Upper lobe of left lung (tissue), 4 donors: Measurements from ENCODE around the gene PUSL1.

ENCODE experiments used
- CTCF ChIP-seq, 6 experiments: fragments of 450-650 bp in 4 of 6; fragments of 200-600 bp in 2 of 6; sonication (generic) in 2 of 6; IDR thresholded peaks; one replicate each; pipeline ENCODE4 v1.5.1; 2016 to 2019; ENCODE audit warnings: antibody characterized with exemption in 6 of 6
- POLR2A ChIP-seq, 4 donors: fragments of 450-650 bp; IDR thresholded peaks; one replicate each; pipeline ENCODE4 v1.5.1; 2016 to 2017; ENCODE audit warnings: antibody characterized with exemption in 4 of 4, mild to moderate bottlenecking in 2 of 4

GRCh38 chr1:1356796-1357401 lies 48.5 kb downstream of the PUSL1 start:
- TF ChIP-seq CTCF (IDR thresholded peaks at IDR 0.05) = no peak
- TF ChIP-seq POLR2A (IDR thresholded peaks at IDR 0.05) = no peak
